Measurements from ENCODE around the gene PRSS27. TPM values are rescaled to one million over a fixed set of nuclear protein-coding genes. Genes with fewer than 3 reads are reported as not detected.
A peak's percentile ranks its signal among the peaks of the same experiment; 100 is the strongest.
"Not testable (repeated sequence)": the region's sequence is repeated elsewhere in the genome, so short reads cannot be mapped to it uniquely, and the experiment has no call there.

PRSS27 gene
- total and polyA plus RNA-seq, 12 donors: 0.11 to 0.75 (median 0.44) TPM; not detected in 1

DNA sequence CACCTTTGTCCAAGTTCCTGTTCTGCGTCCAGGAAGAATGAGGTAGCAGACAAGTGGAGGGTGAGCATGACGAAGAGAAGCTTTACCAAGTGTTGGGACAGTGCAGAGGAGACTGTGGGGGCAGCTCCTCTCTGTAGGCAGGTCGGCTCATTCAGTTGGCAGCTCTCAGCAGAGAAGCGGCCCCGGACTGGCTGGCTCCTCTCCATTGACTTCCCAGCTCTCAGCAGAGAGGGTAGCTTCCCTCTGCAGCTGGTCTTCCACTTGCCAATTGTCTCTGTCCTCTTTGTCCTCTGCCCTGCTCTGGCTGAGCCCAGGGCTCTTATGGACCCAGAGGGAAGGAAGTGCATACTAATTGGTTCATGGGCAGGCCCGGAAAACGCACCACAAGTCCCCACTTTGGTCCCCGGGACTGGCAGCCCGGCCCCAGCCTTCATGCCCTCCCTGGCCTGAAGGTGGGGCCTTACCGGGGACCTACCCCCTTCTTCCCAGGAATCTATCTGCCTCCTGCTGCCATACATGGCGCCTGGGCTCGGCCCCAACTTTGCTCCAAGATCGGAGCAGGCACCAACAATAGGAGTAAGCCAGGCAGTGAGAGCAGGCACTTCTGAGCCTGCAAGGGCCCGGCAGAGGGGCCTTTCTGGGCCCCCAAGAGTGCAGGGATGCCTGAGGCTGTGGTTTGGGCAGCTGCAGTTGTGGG is 27.6 kb downstream of the PRSS27 start:
- DNase-seq (peak; percentile 52 to 53), ATAC-seq (peak; percentile 60 to 86 (median 80))
- no peaks in the 10 kb centered on the region for H3K9me3 ChIP-seq
- no peaks in the 10 kb centered on the region for H3K27me3 ChIP-seq
- peaks cover 13 to 46% (median 42%) of the 10 kb centered on the region in 9 donors for H3K4me1 ChIP-seq
- intact Hi-C loops (cut with DNase I): no loop called here
- H3K27ac ChIP-seq: peak overlapping the region; percentile 60 to 95 (median 80)
- 44 to 58% methylated on average over 14 of the region's 14 CpGs for WGBS, 2 donors
- peaks cover 0 to 33% (median 6%) of the 10 kb centered on the region in 9 donors for H3K36me3 ChIP-seq
- TF ChIP-seq, protein P1, sequence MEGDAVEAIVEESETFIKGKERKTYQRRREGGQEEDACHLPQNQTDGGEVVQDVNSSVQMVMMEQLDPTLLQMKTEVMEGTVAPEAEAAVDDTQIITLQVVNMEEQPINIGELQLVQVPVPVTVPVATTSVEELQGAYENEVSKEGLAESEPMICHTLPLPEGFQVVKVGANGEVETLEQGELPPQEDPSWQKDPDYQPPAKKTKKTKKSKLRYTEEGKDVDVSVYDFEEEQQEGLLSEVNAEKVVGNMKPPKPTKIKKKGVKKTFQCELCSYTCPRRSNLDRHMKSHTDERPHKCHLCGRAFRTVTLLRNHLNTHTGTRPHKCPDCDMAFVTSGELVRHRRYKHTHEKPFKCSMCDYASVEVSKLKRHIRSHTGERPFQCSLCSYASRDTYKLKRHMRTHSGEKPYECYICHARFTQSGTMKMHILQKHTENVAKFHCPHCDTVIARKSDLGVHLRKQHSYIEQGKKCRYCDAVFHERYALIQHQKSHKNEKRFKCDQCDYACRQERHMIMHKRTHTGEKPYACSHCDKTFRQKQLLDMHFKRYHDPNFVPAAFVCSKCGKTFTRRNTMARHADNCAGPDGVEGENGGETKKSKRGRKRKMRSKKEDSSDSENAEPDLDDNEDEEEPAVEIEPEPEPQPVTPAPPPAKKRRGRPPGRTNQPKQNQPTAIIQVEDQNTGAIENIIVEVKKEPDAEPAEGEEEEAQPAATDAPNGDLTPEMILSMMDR (IDR thresholded peaks at IDR 0.05): no peak
- peak overlapping the region in 6 of 10 donors; percentile 3 to 37 (median 28) for H3K4me3 ChIP-seq

DNA sequence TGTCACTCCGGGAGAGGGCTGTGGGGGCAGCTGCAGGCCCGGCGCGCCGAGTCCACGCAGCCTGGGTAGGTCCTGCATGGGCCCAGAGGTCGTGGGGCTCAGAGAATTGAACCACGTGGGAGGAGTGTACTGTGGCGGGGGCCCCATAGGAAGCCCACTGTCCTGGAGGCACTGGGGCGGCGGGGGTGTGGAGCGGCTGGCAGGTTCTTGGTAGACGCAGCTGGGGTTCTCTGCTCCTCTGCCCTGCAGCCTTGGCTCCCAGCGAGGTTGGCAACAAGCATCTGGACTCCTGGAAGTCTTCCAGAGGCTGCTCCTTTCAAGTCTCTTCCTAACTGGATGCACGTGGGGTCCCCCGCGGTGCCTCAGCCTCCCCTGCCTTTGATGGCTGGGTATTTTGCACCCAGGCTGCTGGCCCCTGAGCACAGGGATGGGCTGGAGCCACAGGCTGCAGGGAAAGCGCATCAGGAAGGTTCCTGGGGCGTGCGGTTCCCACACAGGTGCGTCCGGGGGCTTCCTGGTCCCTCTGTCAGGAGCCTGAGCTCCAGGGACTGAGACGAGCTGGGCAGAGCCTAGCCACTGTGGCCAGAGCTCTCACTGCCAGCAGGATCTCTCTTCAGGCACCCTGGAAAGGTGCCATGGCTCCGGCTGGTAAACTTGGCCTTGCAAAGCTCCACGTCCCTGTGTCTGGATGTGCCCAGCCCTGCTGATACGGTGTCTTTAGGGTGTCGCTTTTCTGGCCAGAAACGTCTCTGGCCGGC is 28.4 kb downstream of the PRSS27 start:
- H3K36me3 ChIP-seq: peaks cover 0 to 26% (median 0%) of the 10 kb centered on the region in 9 donors
- H3K27ac ChIP-seq: peak overlapping the region; percentile 60 to 95 (median 80)
- H3K4me1 ChIP-seq: peaks cover 13 to 54% (median 43%) of the 10 kb centered on the region in 9 donors
- no peaks in the 10 kb centered on the region for H3K9me3 ChIP-seq
- intact Hi-C loops (cut with DNase I): no loop called here
- H3K4me3 ChIP-seq: peak overlapping the region in 7 of 10 donors; percentile 1 to 37 (median 21)
- WGBS, 2 donors: 74 to 76% methylated on average over 26 to 29 of the region's 29 CpGs
- TF ChIP-seq, protein P1 (IDR thresholded peaks at IDR 0.05): no peak
- DNase-seq: peak in 1 of 2 donors; percentile 51
- peak in 7 of 8 donors; percentile 10 to 73 (median 61) for ATAC-seq
- H3K27me3 ChIP-seq: no peaks in the 10 kb centered on the region

DNA sequence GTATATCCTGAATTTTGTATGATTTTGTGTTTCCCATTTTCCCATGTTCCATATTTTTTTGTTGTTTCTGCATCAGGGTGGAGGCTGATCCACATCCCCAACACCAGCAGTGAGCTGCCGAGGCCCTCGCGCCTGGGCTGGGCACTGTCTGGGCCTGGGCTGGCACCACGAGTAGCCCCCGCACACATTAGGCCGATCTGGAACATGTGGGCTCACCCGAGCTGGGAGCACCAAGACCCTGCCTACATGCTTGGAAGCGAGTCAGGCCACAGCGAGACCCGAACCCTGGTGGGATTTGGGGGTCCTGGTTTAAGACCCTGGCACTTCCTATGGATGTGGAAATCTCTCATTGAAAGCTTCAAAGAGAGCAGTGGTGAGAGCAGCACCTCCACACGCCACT is 29.2 kb downstream of the PRSS27 start:
- Histone ChIP-seq H3K4me1 (peaks cover 13 to 54% (median 43%) of the 10 kb centered on the region in 9 donors), H3K36me3 (peaks cover 0 to 24% (median 0%) of the 10 kb centered on the region in 9 donors), H3K27ac (peak overlapping the region in 7 of 10 donors; percentile 69 to 95 (median 80)), H3K9me3 (no peaks in the 10 kb centered on the region), H3K4me3 (no peak overlapping the region), H3K27me3 (no peaks in the 10 kb centered on the region)
- intact Hi-C loops (cut with DNase I): no loop called here
- TF ChIP-seq, protein P1 (IDR thresholded peaks at IDR 0.05): no peak
- DNase-seq: no peak
- no peak for ATAC-seq
- WGBS, 2 donors: 93 to 94% methylated on average over 11 of the region's 11 CpGs

DNA sequence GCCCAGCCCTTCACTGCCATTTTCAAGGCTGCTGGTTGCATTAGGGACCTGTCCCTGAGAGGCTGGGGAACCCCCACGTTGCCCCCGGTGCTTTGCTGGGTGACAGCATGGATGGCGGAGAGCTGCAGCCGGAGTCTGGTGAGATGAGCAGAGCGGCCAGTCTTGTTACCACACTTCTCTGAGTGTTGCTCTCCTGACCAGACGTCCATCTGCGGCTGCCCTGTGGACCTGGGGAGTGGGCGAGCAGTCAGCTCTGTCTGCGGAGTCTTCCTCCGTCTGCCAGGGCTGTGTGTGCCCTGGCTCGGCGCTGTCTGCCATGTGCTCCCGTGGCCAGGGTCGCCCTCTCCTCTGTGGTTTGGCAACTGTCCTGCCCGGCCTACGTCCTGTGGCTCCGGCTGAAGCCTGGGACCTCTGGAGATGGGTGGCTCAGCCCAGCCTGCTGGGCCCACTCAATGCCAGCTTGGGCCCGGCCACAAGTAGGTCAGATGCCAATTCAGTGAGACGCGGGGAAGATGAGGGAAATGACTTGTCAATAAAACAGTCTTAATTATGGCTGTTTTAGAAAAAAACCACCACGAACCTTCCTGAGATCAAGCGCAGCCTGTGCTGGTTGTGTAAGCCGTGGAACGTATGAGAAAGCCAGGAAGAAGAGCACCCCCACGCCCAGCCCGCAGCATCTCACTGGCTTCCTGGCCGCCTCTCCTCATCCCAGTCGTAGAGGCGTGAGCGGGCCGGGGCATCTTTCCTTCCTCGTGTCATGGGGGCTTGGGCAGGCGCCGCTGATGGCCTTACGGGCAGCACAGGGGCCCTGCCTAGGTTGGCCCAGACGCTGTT is 29.8 kb downstream of the PRSS27 start:
- DNase-seq (no peak), ATAC-seq (no peak)
- TF ChIP-seq, protein P1 (IDR thresholded peaks at IDR 0.05): no peak
- 85 to 87% methylated on average over 36 of the region's 36 CpGs for WGBS, 2 donors
- Histone ChIP-seq H3K27ac (peak overlapping the region in 3 of 10 donors; percentile 20 to 80 (median 41)), H3K9me3 (no peaks in the 10 kb centered on the region), H3K36me3 (peaks cover 0 to 24% (median 0%) of the 10 kb centered on the region in 9 donors), H3K27me3 (no peaks in the 10 kb centered on the region), H3K4me3 (no peak overlapping the region), H3K4me1 (peaks cover 13 to 54% (median 43%) of the 10 kb centered on the region in 9 donors)
- intact Hi-C loops (cut with DNase I): no loop called here

DNA sequence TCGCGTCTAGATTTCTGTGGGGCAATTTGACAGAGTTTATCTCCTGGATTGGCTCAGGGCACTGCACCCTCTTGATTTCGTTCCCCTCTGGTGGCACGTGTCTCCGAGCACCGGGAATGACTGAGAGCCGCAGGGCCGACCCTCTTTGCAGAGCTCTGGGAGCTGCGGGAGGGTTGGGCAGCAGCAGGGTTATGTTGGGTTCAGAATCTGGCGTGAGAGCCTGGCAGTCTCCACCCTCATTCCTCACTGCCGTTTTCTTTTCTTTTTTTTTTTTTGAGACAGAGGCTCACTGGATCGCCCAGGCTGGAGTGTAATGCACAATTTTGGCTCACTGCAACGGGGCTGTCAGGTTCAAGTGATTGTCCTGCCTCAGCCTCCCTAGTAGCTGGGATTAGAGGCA is 30.6 kb downstream of the PRSS27 start:
- H3K4me3 ChIP-seq; intact Hi-C loops (cut with DNase I): not testable (repeated sequence)
- 50 to 63% methylated on average over 4 of the region's 13 CpGs for WGBS, 2 donors

More for the DNA sequence above, 30.6 kb downstream of the PRSS27 start:
- Histone ChIP-seq H3K36me3 (peaks cover 0 to 24% (median 0%) of the 10 kb centered on the region in 9 donors), H3K4me1 (peaks cover 13 to 59% (median 48%) of the 10 kb centered on the region in 9 donors)
- DNase-seq, H3K27me3 ChIP-seq, H3K9me3 ChIP-seq, H3K27ac ChIP-seq, ATAC-seq: not testable (repeated sequence)

Data from heart right ventricle (tissue), 16 donors.